PFSK-1 (cell line): Measurements from ENCODE around the gene C7orf57.

ENCODE experiments used
- FOXP2 ChIP-seq: optimal IDR thresholded peaks from 2 replicates; pipeline ENCODE3; 2011; ENCODE audit warnings: borderline replicate concordance, control low read depth, inconsistent platforms; ENCODE audit not compliant: insufficient read depth; ENCODE audit errors: extremely low read length, extremely low read depth
- POLR2AphosphoS5 ChIP-seq: IDR thresholded peaks from 2 replicates; pipeline ENCODE4 v1.6.1; 2012; ENCODE audit warnings: low read depth, mild to moderate bottlenecking, control low read depth, low read length, moderate library complexity
- REST ChIP-seq, 2 experiments: IDR thresholded peaks; 2 replicates each; pipeline versions ENCODE4 v1.6.1 to v1.8.0; 2011 to 2012; ENCODE audit warnings: low read depth in 2 of 2, low read length in 2 of 2, control low read depth in 1 of 2, inconsistent platforms in 1 of 2, mild to moderate bottlenecking in 1 of 2, moderate library complexity in 1 of 2; ENCODE audit not compliant: insufficient read depth in 1 of 2
- SIN3A ChIP-seq: IDR thresholded peaks from 2 replicates; pipeline ENCODE4 v1.6.1; 2012; ENCODE audit warnings: mild to moderate bottlenecking, low read length, moderate library complexity, borderline replicate concordance; ENCODE audit not compliant: insufficient read depth
- TAF1 ChIP-seq: IDR thresholded peaks from 2 replicates; pipeline ENCODE4 v1.6.1; 2012; ENCODE audit warnings: low read length, control low read depth, borderline replicate concordance; ENCODE audit not compliant: insufficient read depth

C7orf57 gene

GRCh38 chr7:48046458-48046857 is 11.1 kb downstream of the C7orf57 start:
- TF ChIP-seq REST (IDR thresholded peaks at IDR 0.05; ENCODE audit: insufficient read depth in 1 of 2, low read depth in 2 of 2, low read length in 2 of 2) = no peak

GRCh38 chr7:48048113-48048512 is 12.8 kb downstream of the C7orf57 start:
- no peak for TF ChIP-seq SIN3A
- TF ChIP-seq POLR2AphosphoS5 = no peak
- no peak for TF ChIP-seq REST (IDR thresholded peaks at IDR 0.05; ENCODE audit: insufficient read depth in 1 of 2, low read depth in 2 of 2, low read length in 2 of 2)
- no peak for TF ChIP-seq FOXP2
- no peak for TF ChIP-seq TAF1

GRCh38 chr7:48049850-48050249 is 14.5 kb downstream of the C7orf57 start:
- TF ChIP-seq REST (IDR thresholded peaks at IDR 0.05; ENCODE audit: insufficient read depth in 1 of 2, low read depth in 2 of 2, low read length in 2 of 2) (no peak), SIN3A (no peak), TAF1 (no peak), FOXP2 (no peak), POLR2AphosphoS5 (no peak)

- no peak for TF ChIP-seq FOXP2
- no peak for TF ChIP-seq POLR2AphosphoS5
These were observed 17.4 kb downstream of the C7orf57 start for GRCh38 chr7:48052748-48053147.

GRCh38 chr7:48053736-48054135 is 18.4 kb downstream of the C7orf57 start:
- TF ChIP-seq POLR2AphosphoS5 = no peak
- TF ChIP-seq SIN3A = no peak
- no peak for TF ChIP-seq TAF1
- TF ChIP-seq REST (IDR thresholded peaks at IDR 0.05; ENCODE audit: insufficient read depth in 1 of 2, low read depth in 2 of 2, low read length in 2 of 2) = no peak
- no peak for TF ChIP-seq FOXP2

- TF ChIP-seq REST (IDR thresholded peaks at IDR 0.05; ENCODE audit: insufficient read depth in 1 of 2, low read depth in 2 of 2, low read length in 2 of 2) (no peak), SIN3A (no peak), TAF1 (no peak), POLR2AphosphoS5 (no peak), FOXP2 (no peak)
These were observed 23.6 kb downstream of the C7orf57 start for GRCh38 chr7:48058990-48059389.
